GM03348 (cell line): ENCODE data around the gene KRTAP4-3.
"Not testable (repeated sequence)": the region's sequence is repeated elsewhere in the genome, so short reads cannot be mapped to it uniquely, and the experiment has no call there.

Experiments used
- DNase-seq: peaks from one replicate; pipeline ENCODE4 v3.0.0; 2012; ENCODE audit warnings: low spot score

Gene KRTAP4-3

GRCh38 chr17:41117846-41118386 is 50.1 kb downstream of the KRTAP4-3 start, which contains the start of gene KRTAP4-11:
Gene KRTAP4-11, minus strand, starts transcription at chr17:41118373. Its CDS starts 58 bp downstream, at chr17:41118315.
- not testable (repeated sequence) for DNase-seq
